Right lobe of liver (tissue), 4 donors: ENCODE results near the gene DPYD.

Experiments
- CTCF ChIP-seq, 4 donors: fragments of 200-600 bp in 3 of 4; fragments of 450-650 bp in 1 of 4; IDR thresholded peaks; one replicate each; pipeline versions ENCODE4 v1.5.1 to v1.8.0; 2016 to 2022; ENCODE audit warnings: antibody characterized with exemption in 4 of 4, mild to moderate bottlenecking in 2 of 4
- POLR2A ChIP-seq: fragments of 450-650 bp; IDR thresholded peaks from one replicate; pipeline ENCODE4 v1.6.1; 2017; ENCODE audit warnings: antibody characterized with exemption, mild to moderate bottlenecking
- donor health status: DM: no; HTN: no; CAD: no.
- donor health status: DM: no; HTN: no; CAD: no.
- donor health status: DM: no; HTN: yes; CAD: no.

DNA sequence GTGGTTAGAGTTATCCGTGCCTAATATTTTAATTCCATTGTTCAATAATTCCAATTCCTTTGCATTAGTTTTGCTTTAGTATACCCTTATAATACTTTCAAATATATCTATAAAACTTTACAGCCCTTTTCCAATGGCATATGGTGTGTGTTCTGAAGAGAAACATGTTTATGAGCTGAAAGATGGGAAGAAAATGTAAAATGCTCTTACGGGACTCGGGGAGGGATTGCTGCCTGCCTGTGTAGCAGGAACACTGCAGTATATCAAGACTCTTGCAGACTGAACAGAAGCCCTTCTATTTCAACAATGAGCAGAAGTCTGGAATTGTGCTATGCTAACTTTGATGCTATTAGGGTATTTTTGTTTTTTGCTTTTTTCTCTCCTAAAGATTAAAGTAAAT, 792.4 kb downstream of the DPYD start:
- TF ChIP-seq CTCF (IDR thresholded peaks at IDR 0.05) (no peak), POLR2A (no peak)
